Skin epidermis (tissue), 12 donors: Measurements from ENCODE around the gene DPP10.
"Not testable (repeated sequence)": the region's sequence is repeated elsewhere in the genome, so short reads cannot be mapped to it uniquely, and the experiment has no call there.

Source experiments
- H3K27ac ChIP-seq, 21 experiments: fragments of 200-600 bp; sonication (generic) in 11 of 21; one replicate each; pipeline ENCODE4 v1.5.0; 2020; ENCODE audit warnings: mild to moderate bottlenecking in 3 of 21, inconsistent platforms in 2 of 21, moderate library complexity in 2 of 21
- H3K4me3 ChIP-seq, 7 experiments: fragments of 200-600 bp; sonication (generic) in 2 of 7; one replicate each; pipeline ENCODE4 v1.5.0; 2020; ENCODE audit warnings: inconsistent platforms in 2 of 7, mild to moderate bottlenecking in 2 of 7, moderate library complexity in 1 of 7

Gene DPP10

GRCh38 chr2:115077626-115078025, 635.2 kb downstream of the DPP10 start:
- Histone ChIP-seq H3K27ac (no peak overlapping the region), H3K4me3 (no peak overlapping the region)

GRCh38 chr2:115083225-115083624, 640.8 kb downstream of the DPP10 start:
- Histone ChIP-seq H3K27ac (no peak overlapping the region), H3K4me3 (no peak overlapping the region)

GRCh38 chr2:115083711-115084110, 641.3 kb downstream of the DPP10 start:
- H3K27ac ChIP-seq, result no peak overlapping the region
- no peak overlapping the region for H3K4me3 ChIP-seq

- Histone ChIP-seq H3K27ac (no peak overlapping the region), H3K4me3 (no peak overlapping the region)
These were observed 642.0 kb downstream of the DPP10 start for GRCh38 chr2:115084446-115084845.

GRCh38 chr2:115086051-115086620, 643.7 kb downstream of the DPP10 start:
- not testable (repeated sequence) for H3K4me3 ChIP-seq

GRCh38 chr2:115094441-115094840, 652.0 kb downstream of the DPP10 start:
- H3K27ac ChIP-seq, result no peak overlapping the region

More at GRCh38 chr2:115086051-115086620, 643.7 kb downstream of the DPP10 start:
- not testable (repeated sequence) for H3K27ac ChIP-seq

GRCh38 chr2:115105966-115106365, 663.5 kb downstream of the DPP10 start:
- Histone ChIP-seq H3K4me3 (no peak overlapping the region), H3K27ac (no peak overlapping the region)

More at GRCh38 chr2:115094441-115094840, 652.0 kb downstream of the DPP10 start:
- H3K4me3 ChIP-seq, result no peak overlapping the region

- Histone ChIP-seq H3K27ac (no peak overlapping the region), H3K4me3 (no peak overlapping the region)
These were observed 672.7 kb downstream of the DPP10 start for GRCh38 chr2:115115135-115115534.

- no peak overlapping the region for H3K4me3 ChIP-seq
These were observed 675.9 kb downstream of the DPP10 start for GRCh38 chr2:115118306-115118705.

GRCh38 chr2:115119086-115119485, 676.6 kb downstream of the DPP10 start:
- no peak overlapping the region for H3K27ac ChIP-seq
- no peak overlapping the region for H3K4me3 ChIP-seq

More at GRCh38 chr2:115118306-115118705, 675.9 kb downstream of the DPP10 start:
- no peak overlapping the region for H3K27ac ChIP-seq

GRCh38 chr2:115122701-115123100, 680.3 kb downstream of the DPP10 start:
- Histone ChIP-seq H3K27ac (no peak overlapping the region), H3K4me3 (no peak overlapping the region)

- H3K27ac ChIP-seq, result no peak overlapping the region
These were observed 682.4 kb downstream of the DPP10 start for GRCh38 chr2:115124817-115125216.

GRCh38 chr2:115129536-115129935, 687.1 kb downstream of the DPP10 start:
- Histone ChIP-seq H3K27ac (no peak overlapping the region), H3K4me3 (no peak overlapping the region)

More at GRCh38 chr2:115124817-115125216, 682.4 kb downstream of the DPP10 start:
- no peak overlapping the region for H3K4me3 ChIP-seq

- no peak overlapping the region for H3K4me3 ChIP-seq
- H3K27ac ChIP-seq, result no peak overlapping the region
These were observed 718.2 kb downstream of the DPP10 start for GRCh38 chr2:115160531-115161080.

- Histone ChIP-seq H3K4me3 (peak overlapping the region in 5 of 7 experiments; percentile 1 to 45 (median 24)), H3K27ac (no peak overlapping the region)
These were observed 718.8 kb downstream of the DPP10 start for GRCh38 chr2:115161081-115161770.

- H3K27ac ChIP-seq, result no peak overlapping the region
- peak overlapping the region in 5 of 7 experiments; percentile 1 to 45 (median 24) for H3K4me3 ChIP-seq
These were observed 719.5 kb downstream of the DPP10 start for GRCh38 chr2:115161771-115162493.

GRCh38 chr2:115162494-115163293, 720.3 kb downstream of the DPP10 start:
- no peak overlapping the region for H3K27ac ChIP-seq
- H3K4me3 ChIP-seq, result peak overlapping the region in 1 of 7 experiments; percentile 45

- H3K4me3 ChIP-seq, result no peak overlapping the region
- H3K27ac ChIP-seq, result no peak overlapping the region
These were observed 721.1 kb downstream of the DPP10 start for GRCh38 chr2:115163572-115163971.

GRCh38 chr2:115165529-115166109, 723.2 kb downstream of the DPP10 start:
- Histone ChIP-seq H3K4me3 (no peak overlapping the region), H3K27ac (no peak overlapping the region)
